ENCODE data around the gene NEK4. TPM values are rescaled to one million over a fixed set of nuclear protein-coding genes. Genes with fewer than 3 reads are reported as not detected.

Gene NEK4
- total and polyA plus RNA-seq, 2 donors: 9.5 to 18.7 TPM

- no peak overlapping the region for H3K27ac ChIP-seq (ENCODE audit: low read depth in 1 of 2, low read length in 1 of 2)
- no peaks in the 10 kb centered on the region for H3K36me3 ChIP-seq (ENCODE audit: control insufficient read depth in 2 of 2, insufficient read depth in 2 of 2, low read length in 1 of 2)
- H3K4me3 ChIP-seq (ENCODE audit: low read length in 2 of 2): no peak overlapping the region
- H3K4me1 ChIP-seq (ENCODE audit: control insufficient read depth in 2 of 2, insufficient read depth in 2 of 2, low read length in 2 of 2): peaks cover 0 to 8% of the 10 kb centered on the region in 2 donors
- no peaks in the 10 kb centered on the region for H3K9me3 ChIP-seq (ENCODE audit: control insufficient read depth in 2 of 2, insufficient read depth in 1 of 2, low read length in 1 of 2)
- no peak for DNase-seq (ENCODE audit: low read depth in 6 of 9, low spot score in 9 of 9)
- 96% methylated on average over 7 of the region's 7 CpGs for WGBS
- H3K27me3 ChIP-seq (ENCODE audit: control insufficient read depth in 2 of 2, insufficient read depth in 1 of 2, low read length in 1 of 2): no peaks in the 10 kb centered on the region
Measured at GRCh38 chr3:52790337-52790736, 19.6 kb upstream of the NEK4 start.

- no peaks in the 10 kb centered on the region for H3K27me3 ChIP-seq (ENCODE audit: control insufficient read depth in 2 of 2, insufficient read depth in 1 of 2, low read length in 1 of 2)
- peaks cover 0 to 4% of the 10 kb centered on the region in 2 donors for H3K4me1 ChIP-seq (ENCODE audit: control insufficient read depth in 2 of 2, insufficient read depth in 2 of 2, low read length in 2 of 2)
- H3K4me3 ChIP-seq (ENCODE audit: low read length in 2 of 2): no peak overlapping the region
- no peak for DNase-seq (ENCODE audit: low read depth in 6 of 9, low spot score in 9 of 9)
- no peak overlapping the region for H3K27ac ChIP-seq (ENCODE audit: low read depth in 1 of 2, low read length in 1 of 2)
- no peaks in the 10 kb centered on the region for H3K36me3 ChIP-seq (ENCODE audit: control insufficient read depth in 2 of 2, insufficient read depth in 2 of 2, low read length in 1 of 2)
- H3K9me3 ChIP-seq (ENCODE audit: control insufficient read depth in 2 of 2, insufficient read depth in 1 of 2, low read length in 1 of 2): no peaks in the 10 kb centered on the region
- WGBS: 97% methylated on average over 6 of the region's 6 CpGs
Measured at GRCh38 chr3:52789746-52790040, 19.0 kb upstream of the NEK4 start.

- WGBS: 94% methylated on average over 16 of the region's 16 CpGs
- H3K4me3 ChIP-seq (ENCODE audit: low read length in 2 of 2): no peak overlapping the region
- DNase-seq (ENCODE audit: low read depth in 6 of 9, low spot score in 9 of 9): no peak
- H3K27me3 ChIP-seq (ENCODE audit: control insufficient read depth in 2 of 2, insufficient read depth in 1 of 2, low read length in 1 of 2): no peaks in the 10 kb centered on the region
- no peaks in the 10 kb centered on the region for H3K9me3 ChIP-seq (ENCODE audit: control insufficient read depth in 2 of 2, insufficient read depth in 1 of 2, low read length in 1 of 2)
- H3K36me3 ChIP-seq (ENCODE audit: control insufficient read depth in 2 of 2, insufficient read depth in 2 of 2, low read length in 1 of 2): no peaks in the 10 kb centered on the region
- no peak overlapping the region for H3K27ac ChIP-seq (ENCODE audit: low read depth in 1 of 2, low read length in 1 of 2)
- H3K4me1 ChIP-seq (ENCODE audit: control insufficient read depth in 2 of 2, insufficient read depth in 2 of 2, low read length in 2 of 2): peaks cover 0 to 4% of the 10 kb centered on the region in 2 donors
Measured at GRCh38 chr3:52788890-52789745, 18.4 kb upstream of the NEK4 start.

- H3K27ac ChIP-seq (ENCODE audit: low read depth in 1 of 2, low read length in 1 of 2): no peak overlapping the region
- WGBS: 92% methylated on average over 17 of the region's 17 CpGs
- no peaks in the 10 kb centered on the region for H3K27me3 ChIP-seq (ENCODE audit: control insufficient read depth in 2 of 2, insufficient read depth in 1 of 2, low read length in 1 of 2)
Measured at GRCh38 chr3:52787672-52788625, 17.2 kb upstream of the NEK4 start.

GRCh38 chr3:52787246-52787645, 16.5 kb upstream of the NEK4 start:
- WGBS: 93% methylated on average over 11 of the region's 11 CpGs
- no peak for DNase-seq (ENCODE audit: low read depth in 6 of 9, low spot score in 9 of 9)
- peaks cover 0 to 2% of the 10 kb centered on the region in 2 donors for H3K4me1 ChIP-seq (ENCODE audit: control insufficient read depth in 2 of 2, insufficient read depth in 2 of 2, low read length in 2 of 2)
- no peaks in the 10 kb centered on the region for H3K36me3 ChIP-seq (ENCODE audit: control insufficient read depth in 2 of 2, insufficient read depth in 2 of 2, low read length in 1 of 2)
- H3K27ac ChIP-seq (ENCODE audit: low read depth in 1 of 2, low read length in 1 of 2): no peak overlapping the region
- no peaks in the 10 kb centered on the region for H3K9me3 ChIP-seq (ENCODE audit: control insufficient read depth in 2 of 2, insufficient read depth in 1 of 2, low read length in 1 of 2)
- H3K27me3 ChIP-seq (ENCODE audit: control insufficient read depth in 2 of 2, insufficient read depth in 1 of 2, low read length in 1 of 2): no peaks in the 10 kb centered on the region
- H3K4me3 ChIP-seq (ENCODE audit: low read length in 2 of 2): no peak overlapping the region

More at GRCh38 chr3:52787672-52788625, 17.2 kb upstream of the NEK4 start:
- no peaks in the 10 kb centered on the region for H3K36me3 ChIP-seq (ENCODE audit: control insufficient read depth in 2 of 2, insufficient read depth in 2 of 2, low read length in 1 of 2)
- H3K4me1 ChIP-seq (ENCODE audit: control insufficient read depth in 2 of 2, insufficient read depth in 2 of 2, low read length in 2 of 2): peaks cover 0 to 4% of the 10 kb centered on the region in 2 donors
- H3K4me3 ChIP-seq (ENCODE audit: low read length in 2 of 2): no peak overlapping the region
- H3K9me3 ChIP-seq (ENCODE audit: control insufficient read depth in 2 of 2, insufficient read depth in 1 of 2, low read length in 1 of 2): no peaks in the 10 kb centered on the region
- DNase-seq (ENCODE audit: low read depth in 6 of 9, low spot score in 9 of 9): no peak

GRCh38 chr3:52786330-52787215, 15.8 kb upstream of the NEK4 start:
- Histone ChIP-seq H3K36me3 (ENCODE audit: control insufficient read depth in 2 of 2, insufficient read depth in 2 of 2, low read length in 1 of 2) (no peaks in the 10 kb centered on the region), H3K9me3 (ENCODE audit: control insufficient read depth in 2 of 2, insufficient read depth in 1 of 2, low read length in 1 of 2) (no peaks in the 10 kb centered on the region), H3K27ac (ENCODE audit: low read depth in 1 of 2, low read length in 1 of 2) (no peak overlapping the region), H3K27me3 (ENCODE audit: control insufficient read depth in 2 of 2, insufficient read depth in 1 of 2, low read length in 1 of 2) (no peaks in the 10 kb centered on the region), H3K4me1 (ENCODE audit: control insufficient read depth in 2 of 2, insufficient read depth in 2 of 2, low read length in 2 of 2) (peaks cover 0 to 5% of the 10 kb centered on the region in 2 donors), H3K4me3 (ENCODE audit: low read length in 2 of 2) (no peak overlapping the region)
- DNase-seq (ENCODE audit: low read depth in 6 of 9, low spot score in 9 of 9): no peak
- 96% methylated on average over 19 of the region's 19 CpGs for WGBS

GRCh38 chr3:52784931-52785590, 14.3 kb upstream of the NEK4 start:
- Histone ChIP-seq H3K4me3 (ENCODE audit: low read length in 2 of 2) (no peak overlapping the region), H3K36me3 (ENCODE audit: control insufficient read depth in 2 of 2, insufficient read depth in 2 of 2, low read length in 1 of 2) (no peaks in the 10 kb centered on the region), H3K9me3 (ENCODE audit: control insufficient read depth in 2 of 2, insufficient read depth in 1 of 2, low read length in 1 of 2) (no peaks in the 10 kb centered on the region), H3K4me1 (ENCODE audit: control insufficient read depth in 2 of 2, insufficient read depth in 2 of 2, low read length in 2 of 2) (peaks cover 0 to 6% of the 10 kb centered on the region in 2 donors), H3K27ac (ENCODE audit: low read depth in 1 of 2, low read length in 1 of 2) (no peak overlapping the region), H3K27me3 (ENCODE audit: control insufficient read depth in 2 of 2, insufficient read depth in 1 of 2, low read length in 1 of 2) (no peaks in the 10 kb centered on the region)
- no peak for DNase-seq (ENCODE audit: low read depth in 6 of 9, low spot score in 9 of 9)
- 97% methylated on average over 5 of the region's 5 CpGs for WGBS

- Histone ChIP-seq H3K4me3 (ENCODE audit: low read length in 2 of 2) (no peak overlapping the region), H3K4me1 (ENCODE audit: control insufficient read depth in 2 of 2, insufficient read depth in 2 of 2, low read length in 2 of 2) (peaks cover 0 to 6% of the 10 kb centered on the region in 2 donors), H3K9me3 (ENCODE audit: control insufficient read depth in 2 of 2, insufficient read depth in 1 of 2, low read length in 1 of 2) (no peaks in the 10 kb centered on the region), H3K27me3 (ENCODE audit: control insufficient read depth in 2 of 2, insufficient read depth in 1 of 2, low read length in 1 of 2) (no peaks in the 10 kb centered on the region), H3K27ac (ENCODE audit: low read depth in 1 of 2, low read length in 1 of 2) (no peak overlapping the region), H3K36me3 (ENCODE audit: control insufficient read depth in 2 of 2, insufficient read depth in 2 of 2, low read length in 1 of 2) (no peaks in the 10 kb centered on the region)
- 94% methylated on average over 18 of the region's 18 CpGs for WGBS
- no peak for DNase-seq (ENCODE audit: low read depth in 6 of 9, low spot score in 9 of 9)
Measured at GRCh38 chr3:52784021-52784621, 13.4 kb upstream of the NEK4 start.
